Type B pancreatic cell (in vitro differentiated cells): Measurements from ENCODE around the gene LDAH. TPM values are rescaled to one million over a fixed set of nuclear protein-coding genes. Genes with fewer than 3 reads are reported as not detected.

Experiments used
- DNase-seq: peaks from one replicate; pipeline ENCODE4 v3.0.0; 2021; ENCODE audit warnings: mixed read lengths; ENCODE audit not compliant: unreplicated experiment; ENCODE audit errors: extremely low spot score
- H3K27ac Mint-ChIP-seq: 2 replicates; pipeline ENCODE4 v1.8.0; 2021; ENCODE audit warnings: mild to moderate bottlenecking, mixed read lengths
- H3K27me3 Mint-ChIP-seq: 2 replicates; pipeline ENCODE4 v1.8.0; 2021; ENCODE audit warnings: mixed read lengths
- H3K36me3 Mint-ChIP-seq: 2 replicates; pipeline ENCODE4 v1.8.0; 2021; ENCODE audit warnings: mixed read lengths
- H3K4me1 Mint-ChIP-seq: one replicate; pipeline ENCODE4 v1.8.0; 2021; ENCODE audit warnings: mixed read lengths; ENCODE audit not compliant: unreplicated experiment
- H3K4me3 Mint-ChIP-seq: 2 replicates; pipeline ENCODE4 v1.8.0; 2021; ENCODE audit warnings: mild to moderate bottlenecking, mixed read lengths
- H3K9me3 Mint-ChIP-seq: 2 replicates; pipeline ENCODE4 v1.8.0; 2021; ENCODE audit warnings: mixed read lengths
- CTCF ChIP-seq: fragments of 200-600 bp; sonication (generic); conservative IDR thresholded peaks from 2 replicates; pipeline ENCODE4 v1.5.0; 2021; ENCODE audit warnings: antibody characterized with exemption, mild to moderate bottlenecking
- total RNA-seq: library from RNA; stranded (reverse); gene quantifications from 2 replicates; pipeline ENCODE4 v1.2.1, GENCODE V29; 2021; ENCODE audit warnings: low replicate concordance

The LDAH gene
- total RNA-seq, 1 donor from 2014 or later: 30.1 TPM

DNA sequence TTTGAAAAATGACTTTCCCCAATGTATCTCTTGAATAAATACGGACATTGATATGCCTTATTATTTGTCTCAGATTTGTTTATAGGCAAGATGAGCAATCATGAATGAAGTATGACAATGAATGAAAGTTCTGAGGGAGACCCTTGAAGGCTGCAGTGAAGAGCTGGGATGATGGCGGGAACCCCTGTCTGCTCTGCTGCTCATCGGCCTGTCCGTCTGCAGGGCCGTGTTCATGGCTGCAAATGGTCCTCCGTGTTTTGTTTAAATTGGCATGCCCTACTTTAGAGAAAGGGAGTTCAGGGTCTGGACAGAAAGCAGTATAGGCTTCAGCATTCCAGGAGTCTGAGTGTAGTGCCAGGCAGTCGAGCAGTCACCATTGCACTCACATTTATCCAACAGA is 170.8 kb downstream of the LDAH start:
- Mint-ChIP-seq H3K36me3 (no peaks in the 10 kb centered on the region), H3K27me3 (peaks cover 26% of the 10 kb centered on the region), H3K4me1 (peaks cover 26% of the 10 kb centered on the region), H3K4me3 (peak overlapping the region; percentile 65), H3K27ac (peak overlapping the region; percentile 14), H3K9me3 (no peaks in the 10 kb centered on the region)
- no peak for DNase-seq
- no peak for TF ChIP-seq CTCF

GRCh38 chr2:20651731-20652099 is 171.2 kb downstream of the LDAH start:
- H3K27ac Mint-ChIP-seq: peak overlapping the region; percentile 96
- no peaks in the 10 kb centered on the region for H3K36me3 Mint-ChIP-seq
- no peak for DNase-seq
- H3K9me3 Mint-ChIP-seq: no peaks in the 10 kb centered on the region
- TF ChIP-seq CTCF: no peak
- peaks cover 23% of the 10 kb centered on the region for H3K27me3 Mint-ChIP-seq
- peaks cover 26% of the 10 kb centered on the region for H3K4me1 Mint-ChIP-seq
- peak overlapping the region; percentile 97 for H3K4me3 Mint-ChIP-seq

GRCh38 chr2:20650877-20651730 is 171.8 kb downstream of the LDAH start, which contains the start of gene HS1BP3:
Gene HS1BP3, minus strand, starts transcription at chr2:20651098. Its CDS starts 35 bp downstream, at chr2:20651063.
- no peaks in the 10 kb centered on the region for H3K9me3 Mint-ChIP-seq
- peaks cover 26% of the 10 kb centered on the region for H3K4me1 Mint-ChIP-seq
- H3K36me3 Mint-ChIP-seq: no peaks in the 10 kb centered on the region
- peak; percentile 92 for DNase-seq
- H3K27ac Mint-ChIP-seq: peak within 1 kb of the TSS; percentile 96
- TF ChIP-seq CTCF: peak; percentile 99
- peaks cover 17% of the 10 kb centered on the region for H3K27me3 Mint-ChIP-seq
- peak within 1 kb of the TSS; percentile 97 for H3K4me3 Mint-ChIP-seq

DNA sequence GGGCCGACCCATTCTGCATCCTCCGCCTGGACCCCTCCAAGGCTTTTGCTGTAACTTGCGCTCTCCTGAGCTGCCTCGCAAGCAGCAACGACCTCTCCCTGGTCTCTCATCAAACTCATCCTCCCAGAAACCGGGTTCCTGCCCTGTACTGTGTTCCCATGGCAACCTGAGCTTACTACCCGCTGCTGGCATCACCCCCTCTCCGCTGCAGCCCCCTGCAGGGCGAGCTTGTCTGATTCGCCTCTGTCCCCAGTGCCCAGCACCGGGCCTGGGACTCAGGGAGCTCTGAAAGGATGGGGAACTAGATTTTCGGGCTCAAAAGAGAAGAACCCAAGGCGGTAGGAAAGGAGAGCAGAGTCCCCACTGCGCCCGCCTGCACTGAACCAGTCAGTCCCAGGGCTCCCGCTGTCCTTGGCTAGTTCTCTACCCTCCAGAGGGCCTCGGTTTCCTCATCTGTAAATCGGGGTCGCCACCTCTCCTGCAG is 172.5 kb downstream of the LDAH start:
- TF ChIP-seq CTCF: no peak
- DNase-seq: no peak
- Mint-ChIP-seq H3K4me1 (peaks cover 26% of the 10 kb centered on the region), H3K9me3 (no peaks in the 10 kb centered on the region), H3K27ac (peak overlapping the region; percentile 77), H3K36me3 (no peaks in the 10 kb centered on the region), H3K27me3 (peaks cover 12% of the 10 kb centered on the region), H3K4me3 (peak overlapping the region; percentile 91)

- Mint-ChIP-seq H3K4me1 (peaks cover 26% of the 10 kb centered on the region), H3K27me3 (peaks cover 8% of the 10 kb centered on the region), H3K9me3 (no peaks in the 10 kb centered on the region), H3K4me3 (peak overlapping the region; percentile 91), H3K36me3 (no peaks in the 10 kb centered on the region), H3K27ac (peak overlapping the region; percentile 77)
- no peak for DNase-seq
- TF ChIP-seq CTCF: no peak
Observed at GRCh38 chr2:20649976-20650375, 172.9 kb downstream of the LDAH start.
